Measurements from ENCODE around the gene C1QTNF3.

C1QTNF3 gene

GRCh38 chr5:33992864-33993263 lies 50.1 kb downstream of the C1QTNF3 start:
- DNase-seq: no peak

GRCh38 chr5:33985447-33985846 lies 57.6 kb downstream of the C1QTNF3 start:
- DNase-seq: no peak

- DNase-seq: no peak
Measured at GRCh38 chr5:33984671-33985124, 58.3 kb downstream of the C1QTNF3 start, which contains the start of gene SLC45A2. Gene SLC45A2, minus strand, starts transcription at chr5:33984693. Its CDS starts 110 bp downstream, at chr5:33984583.

- DNase-seq: no peak
Measured at GRCh38 chr5:33984178-33984577, 58.8 kb downstream of the C1QTNF3 start.

GRCh38 chr5:33981408-33982162 lies 61.4 kb downstream of the C1QTNF3 start:
- no peak for DNase-seq

- no peak for DNase-seq
Measured at GRCh38 chr5:33980030-33980429, 63.0 kb downstream of the C1QTNF3 start.

- no peak for DNase-seq
Measured at GRCh38 chr5:33978306-33978705, 64.7 kb downstream of the C1QTNF3 start.

GRCh38 chr5:33976307-33976706 lies 66.7 kb downstream of the C1QTNF3 start:
- DNase-seq: no peak

GRCh38 chr5:33975852-33976251 lies 67.2 kb downstream of the C1QTNF3 start:
- DNase-seq: peak; percentile 30

GRCh38 chr5:33973271-33973670 lies 69.7 kb downstream of the C1QTNF3 start:
- DNase-seq: no peak

- peak; percentile 49 for DNase-seq
Measured at GRCh38 chr5:33969572-33970452, 73.2 kb downstream of the C1QTNF3 start.

GRCh38 chr5:33968211-33969005 lies 74.6 kb downstream of the C1QTNF3 start:
- peak; percentile 11 for DNase-seq

Measured in NCI-H774 (cell line).